Purkinje cell (primary cell): ENCODE results near the gene ETNK1. TPM values are rescaled to one million over a fixed set of nuclear protein-coding genes. Genes with fewer than 3 reads are reported as not detected.

Experiments
- polyA plus RNA-seq: library from polyadenylated mRNA; unstranded; fragments of >200 nt; fragmentation: Nextera tagmentation; gene quantifications from 2 replicates; pipeline ENCODE4 v1.2.1, GENCODE V29; 2014

The ETNK1 gene, protein sequence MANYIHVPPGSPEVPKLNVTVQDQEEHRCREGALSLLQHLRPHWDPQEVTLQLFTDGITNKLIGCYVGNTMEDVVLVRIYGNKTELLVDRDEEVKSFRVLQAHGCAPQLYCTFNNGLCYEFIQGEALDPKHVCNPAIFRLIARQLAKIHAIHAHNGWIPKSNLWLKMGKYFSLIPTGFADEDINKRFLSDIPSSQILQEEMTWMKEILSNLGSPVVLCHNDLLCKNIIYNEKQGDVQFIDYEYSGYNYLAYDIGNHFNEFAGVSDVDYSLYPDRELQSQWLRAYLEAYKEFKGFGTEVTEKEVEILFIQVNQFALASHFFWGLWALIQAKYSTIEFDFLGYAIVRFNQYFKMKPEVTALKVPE
- 17.1 and 31.3 TPM in 2 replicates for polyA plus RNA-seq

DNA sequence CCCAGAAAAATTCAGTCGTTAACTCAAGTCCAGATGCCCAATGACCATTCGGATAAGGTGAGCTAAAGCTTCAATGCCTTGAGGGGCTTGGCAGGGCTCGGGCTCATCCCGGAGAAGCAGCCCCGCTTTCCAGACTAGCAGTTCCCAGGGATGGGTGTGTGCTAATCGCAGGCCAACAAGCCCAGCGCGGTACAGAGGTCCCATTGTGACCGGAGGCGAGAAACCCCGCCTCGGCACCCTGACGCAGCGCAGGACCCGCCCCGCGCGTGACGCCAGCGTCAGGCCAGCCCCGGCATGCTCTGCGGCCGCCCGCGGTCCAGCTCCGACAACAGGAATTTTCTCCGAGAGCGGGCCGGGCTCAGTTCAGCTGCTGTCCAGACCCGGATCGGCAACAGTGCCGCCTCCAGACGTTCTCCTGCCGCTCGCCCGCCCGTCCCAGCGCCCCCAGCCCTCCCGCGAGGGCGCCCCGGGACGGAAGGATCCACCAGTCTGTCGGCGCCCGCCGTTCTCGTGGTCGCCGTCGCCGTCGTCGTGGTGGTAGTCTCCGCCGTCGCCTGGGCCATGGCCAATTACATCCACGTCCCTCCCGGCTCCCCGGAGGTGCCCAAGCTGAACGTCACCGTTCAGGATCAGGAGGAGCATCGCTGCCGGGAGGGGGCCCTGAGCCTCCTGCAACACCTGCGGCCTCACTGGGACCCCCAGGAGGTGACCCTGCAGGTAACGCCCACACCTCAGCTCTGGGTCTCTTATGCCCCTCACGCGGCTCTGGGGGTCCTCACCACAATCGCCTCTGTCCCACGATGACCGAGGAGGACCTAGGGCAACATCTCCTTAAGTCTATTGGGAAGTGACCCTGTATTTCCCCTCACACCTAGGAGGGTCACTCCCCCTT is at the start of gene ETNK1:
Gene ETNK1 (plus strand): TSS at position 302 of the 892 bp plus-strand sequence. CDS start 260 bp downstream, at position 562.

Other genes with a start within 250 kb of the ETNK1 start
- gene C2CD5, start 80.6 kb upstream of the ETNK1 start, polyA plus RNA-seq, result 12.0 and 20.7 TPM in 2 replicates